GM18951 (cell line): ENCODE data around the gene ZNF70.
A peak's percentile ranks its signal among the peaks of the same experiment; 100 is the strongest.

ENCODE experiments used
- POLR2A ChIP-seq: IDR thresholded peaks from 4 replicates; pipeline ENCODE4 v1.6.1; 2011; ENCODE audit warnings: mild to moderate bottlenecking; ENCODE audit not compliant: insufficient read length, insufficient read depth; ENCODE audit errors: extremely low read depth
- in situ Hi-C: fragments of 300-500 bp; cut with MboI; formaldehyde crosslinking; loops from one replicate; pipeline ENCODE4 v1.12.0; 2022; ENCODE audit warnings: low sequenced_read_pairs, mixed read lengths, inconsistent platforms; ENCODE audit not compliant: unreplicated experiment

ZNF70 gene

DNA sequence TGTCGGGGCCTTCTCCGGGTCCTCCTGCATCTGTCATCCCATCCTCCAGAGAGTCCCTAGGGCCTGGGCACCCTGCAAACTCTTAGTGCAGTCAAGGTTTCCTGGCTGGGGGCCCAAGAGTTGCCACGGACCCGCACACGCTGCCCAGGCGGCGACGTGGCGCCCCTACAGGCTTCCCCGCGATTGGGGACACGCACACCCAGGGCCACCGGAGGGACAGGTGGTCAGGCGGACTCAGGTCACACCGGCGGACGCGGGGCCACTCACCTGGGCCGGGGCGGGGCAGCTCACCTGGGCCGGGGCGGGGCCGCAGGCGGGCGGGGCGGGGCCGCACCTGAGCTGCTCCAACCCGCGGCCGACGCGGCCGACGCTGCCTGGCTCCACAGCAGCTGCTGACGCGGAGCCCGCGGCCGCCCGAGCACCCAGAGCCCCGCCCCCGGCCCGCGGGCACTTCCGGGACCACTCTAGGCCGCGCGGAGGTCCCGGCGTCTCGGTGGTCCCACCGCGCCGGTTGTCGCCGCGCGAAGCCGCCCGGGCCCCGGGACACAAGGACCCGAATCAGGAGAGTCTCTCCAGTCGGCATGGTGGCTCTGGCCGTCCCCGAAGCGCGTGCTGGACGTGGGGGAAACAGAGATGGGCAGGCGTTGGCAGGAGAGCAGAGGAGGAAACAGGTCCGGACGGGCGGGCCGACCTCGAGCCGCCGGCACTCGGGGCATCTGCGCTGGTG is at the start of gene ZNF70:
ZNF70 (minus strand) TSS at position 399 of the 727 bp plus-strand sequence. CDS start 5,972 bp downstream, outside the sequence.
- peak; percentile 72 for TF ChIP-seq POLR2A
- in situ Hi-C loops = no loop called here

DNA sequence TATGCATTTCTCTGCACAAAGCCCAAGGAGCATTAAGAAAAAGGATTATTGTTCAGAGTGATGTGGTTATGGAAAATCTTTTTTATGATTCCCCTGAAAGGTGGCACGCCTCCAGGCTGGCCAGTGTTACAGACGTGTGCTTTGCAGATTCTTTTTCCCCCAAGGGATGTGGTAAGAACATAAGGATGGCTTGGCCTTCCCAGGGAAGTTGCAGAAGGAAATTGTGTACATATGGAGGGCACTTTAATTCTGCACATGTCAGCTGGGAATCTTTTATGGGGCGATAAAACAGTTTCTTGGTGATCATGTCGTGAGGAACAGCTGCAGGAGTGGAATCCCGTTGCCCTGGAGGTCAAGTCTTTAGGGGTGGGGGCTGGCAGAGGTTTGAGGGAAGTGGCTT is 45.5 kb upstream of the ZNF70 start:
- in situ Hi-C loops = no loop called here
- TF ChIP-seq POLR2A = no peak

DNA sequence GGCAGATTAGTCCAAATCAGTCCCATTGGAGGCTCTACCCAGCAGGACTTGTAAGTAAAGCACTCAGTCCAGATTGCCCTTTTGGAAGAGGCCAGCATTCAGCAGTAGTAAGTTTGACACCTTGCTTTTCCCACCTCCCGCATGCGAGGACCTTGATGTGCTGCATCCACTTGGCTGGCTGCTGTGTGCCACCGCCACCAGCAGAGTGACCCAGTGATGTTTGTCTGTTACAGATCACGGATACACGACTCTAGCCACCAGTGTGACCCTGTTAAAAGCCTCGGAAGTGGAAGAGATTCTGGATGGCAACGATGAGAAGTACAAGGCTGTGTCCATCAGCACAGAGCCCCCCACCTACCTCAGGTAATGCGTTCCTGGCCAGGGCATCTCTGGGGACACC is 42.4 kb upstream of the ZNF70 start:
- TF ChIP-seq POLR2A = no peak
- in situ Hi-C loops = no loop called here

DNA sequence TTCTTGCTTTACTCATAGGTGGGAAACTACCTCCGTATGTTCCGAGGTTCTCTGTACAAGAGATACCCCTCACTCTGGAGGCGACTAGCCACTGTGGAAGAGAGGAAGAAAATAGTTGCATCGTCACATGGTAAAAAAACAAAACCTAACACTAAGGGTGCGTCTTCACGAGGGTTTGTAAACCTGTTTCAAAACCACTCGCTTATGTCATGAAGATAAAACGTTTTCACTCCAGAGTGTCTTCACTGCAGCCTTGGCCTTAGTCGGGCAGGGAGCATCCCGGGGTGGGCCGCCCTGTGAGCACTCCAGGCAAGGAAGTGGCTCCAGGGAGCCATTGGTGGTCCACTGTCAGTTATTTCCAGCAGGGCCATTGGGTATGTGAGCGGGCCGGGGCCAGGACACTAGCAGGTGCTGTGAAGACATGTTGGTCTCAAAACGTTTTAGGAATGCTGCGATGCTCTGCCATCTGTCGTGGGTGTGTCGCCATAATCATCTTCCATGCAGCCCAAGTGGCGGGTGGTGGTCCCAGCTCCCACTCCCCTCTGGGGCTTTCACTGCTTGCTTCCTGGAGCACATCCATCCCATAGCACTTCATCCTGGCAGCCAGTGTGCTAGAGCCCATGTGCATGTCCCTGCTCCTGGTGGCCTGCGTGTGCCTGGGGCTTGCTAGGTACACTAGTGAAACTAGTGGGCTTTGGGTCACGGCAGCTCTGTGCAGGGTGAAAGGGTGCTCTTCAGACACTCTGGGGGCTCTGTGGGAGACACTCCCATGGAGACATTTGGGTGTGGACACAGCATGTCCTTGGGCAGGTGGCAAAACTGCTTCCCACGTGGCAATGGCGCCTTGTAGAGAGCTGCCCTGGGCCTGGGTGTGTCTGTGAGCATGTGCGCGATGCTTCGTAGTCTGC is 41.1 kb upstream of the ZNF70 start:
- in situ Hi-C loops = no loop called here
- no peak for TF ChIP-seq POLR2A

DNA sequence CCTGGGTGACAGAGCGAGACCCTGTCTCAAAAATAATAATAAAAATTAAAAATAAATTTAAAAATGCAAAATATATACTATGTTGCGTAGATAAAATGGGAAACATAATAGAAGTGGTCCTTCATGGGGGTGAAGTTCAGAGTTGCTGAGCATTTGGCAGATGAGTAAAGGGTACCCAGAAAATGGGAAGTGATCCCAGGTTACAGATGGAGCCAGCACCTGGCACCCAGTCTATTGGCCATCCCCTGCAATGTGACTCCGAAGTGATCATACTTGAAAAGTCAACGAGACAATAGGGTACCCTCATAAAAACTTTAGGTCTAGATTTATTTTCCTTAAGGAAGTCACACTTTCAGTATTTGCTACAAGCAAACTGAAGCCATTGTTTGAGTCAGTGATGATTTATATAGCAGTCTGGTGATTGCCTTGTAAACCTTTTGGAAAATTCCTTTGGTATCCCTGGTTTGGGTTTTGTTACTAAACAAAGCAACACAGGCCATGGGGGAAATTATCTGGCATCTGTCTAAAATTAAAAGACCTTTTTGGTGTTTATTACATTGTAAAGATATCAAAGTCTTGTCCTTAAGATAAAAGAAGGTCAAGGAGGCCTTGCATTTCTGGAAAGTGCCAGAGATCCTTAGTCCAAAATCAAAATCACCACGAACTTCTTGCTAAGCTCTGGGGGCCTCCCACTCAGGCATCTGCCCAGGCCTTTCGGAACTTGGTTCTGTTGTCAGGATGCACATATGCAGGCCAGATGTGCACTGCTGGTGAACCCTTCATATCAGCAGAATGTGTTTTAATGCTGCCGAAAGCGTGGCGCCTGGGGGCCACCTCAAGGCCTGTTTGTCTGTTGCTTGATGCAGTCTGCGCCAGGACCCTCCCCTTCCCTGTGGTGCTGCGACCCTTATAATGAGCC is 40.2 kb upstream of the ZNF70 start:
- TF ChIP-seq POLR2A = no peak
- in situ Hi-C loops = no loop called here

DNA sequence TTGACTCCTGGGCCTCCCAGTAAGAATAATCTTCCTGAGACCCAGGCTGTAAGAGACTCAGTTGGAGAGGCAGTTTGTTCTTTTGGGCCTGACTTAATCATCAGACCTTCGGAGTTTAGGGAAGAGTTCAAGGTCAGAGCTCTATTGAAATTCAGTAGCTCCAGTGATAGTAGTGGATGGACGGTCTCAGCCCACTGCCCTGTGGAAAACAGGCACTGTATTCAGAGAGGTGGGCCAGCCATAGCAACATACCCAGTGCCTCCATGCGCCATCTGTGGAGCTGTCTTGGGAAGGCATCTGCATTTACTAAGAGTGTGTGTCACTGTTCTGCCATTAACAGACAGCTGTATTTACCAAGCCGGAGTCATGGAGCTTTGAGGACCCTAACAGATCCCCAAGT is 38.7 kb upstream of the ZNF70 start:
- in situ Hi-C loops = no loop called here
- TF ChIP-seq POLR2A = no peak

DNA sequence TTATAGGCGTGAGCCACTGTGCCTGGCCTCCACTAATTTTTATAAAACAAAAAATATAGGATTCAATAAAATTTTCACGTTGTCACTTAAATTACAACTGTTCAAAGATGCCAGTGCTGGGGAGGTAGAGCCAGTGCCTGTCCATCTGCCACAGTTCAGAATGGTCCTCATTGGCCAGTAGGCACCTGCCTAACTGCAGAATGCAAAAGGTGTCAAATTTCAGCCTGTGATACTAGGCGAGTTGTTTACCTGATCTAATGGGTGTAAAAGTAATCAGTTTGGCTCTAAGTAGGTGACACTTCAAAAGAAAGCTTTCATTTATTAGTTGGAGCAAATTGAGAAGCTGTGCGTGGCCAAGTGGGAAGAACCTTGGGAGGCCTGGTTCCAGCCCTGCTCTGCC is 38.2 kb upstream of the ZNF70 start:
- TF ChIP-seq POLR2A = no peak
- in situ Hi-C loops = no loop called here

DNA sequence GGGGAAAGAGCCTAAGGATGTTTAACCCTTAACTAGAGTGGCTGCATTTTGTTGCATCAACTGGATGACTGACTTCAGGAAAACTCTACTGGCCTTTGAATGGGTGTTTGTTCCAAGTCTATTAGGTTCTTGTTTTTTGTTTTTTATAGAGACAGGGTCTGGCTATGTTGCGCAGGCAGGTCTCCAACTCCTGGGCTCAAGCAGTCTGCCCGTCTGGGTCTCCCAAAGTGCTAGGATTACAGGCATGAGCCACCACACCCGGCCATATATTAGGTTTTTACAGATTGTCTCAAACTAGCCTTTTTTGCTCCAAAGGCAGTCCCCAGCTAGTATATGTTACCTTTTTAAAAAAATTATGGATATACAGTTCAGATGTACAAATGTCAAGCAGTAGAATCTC is 37.0 kb upstream of the ZNF70 start:
- TF ChIP-seq POLR2A = no peak
- in situ Hi-C loops = no loop called here

DNA sequence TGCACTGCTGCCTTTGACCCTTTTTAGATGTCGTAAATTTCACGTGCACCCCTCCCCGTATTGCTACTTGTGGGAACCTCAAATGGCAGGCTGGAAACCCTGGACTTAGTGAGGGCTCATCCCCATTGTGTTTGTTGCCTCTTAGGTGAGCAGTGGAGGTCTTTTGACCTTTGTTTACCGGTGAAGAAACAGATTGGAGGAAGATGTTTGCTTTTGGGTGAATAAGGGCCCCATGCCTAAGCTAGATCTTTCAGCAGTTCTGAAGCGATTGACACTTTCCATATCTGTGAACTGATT is 36.6 kb upstream of the ZNF70 start:
- no peak for TF ChIP-seq POLR2A
- in situ Hi-C loops = no loop called here

DNA sequence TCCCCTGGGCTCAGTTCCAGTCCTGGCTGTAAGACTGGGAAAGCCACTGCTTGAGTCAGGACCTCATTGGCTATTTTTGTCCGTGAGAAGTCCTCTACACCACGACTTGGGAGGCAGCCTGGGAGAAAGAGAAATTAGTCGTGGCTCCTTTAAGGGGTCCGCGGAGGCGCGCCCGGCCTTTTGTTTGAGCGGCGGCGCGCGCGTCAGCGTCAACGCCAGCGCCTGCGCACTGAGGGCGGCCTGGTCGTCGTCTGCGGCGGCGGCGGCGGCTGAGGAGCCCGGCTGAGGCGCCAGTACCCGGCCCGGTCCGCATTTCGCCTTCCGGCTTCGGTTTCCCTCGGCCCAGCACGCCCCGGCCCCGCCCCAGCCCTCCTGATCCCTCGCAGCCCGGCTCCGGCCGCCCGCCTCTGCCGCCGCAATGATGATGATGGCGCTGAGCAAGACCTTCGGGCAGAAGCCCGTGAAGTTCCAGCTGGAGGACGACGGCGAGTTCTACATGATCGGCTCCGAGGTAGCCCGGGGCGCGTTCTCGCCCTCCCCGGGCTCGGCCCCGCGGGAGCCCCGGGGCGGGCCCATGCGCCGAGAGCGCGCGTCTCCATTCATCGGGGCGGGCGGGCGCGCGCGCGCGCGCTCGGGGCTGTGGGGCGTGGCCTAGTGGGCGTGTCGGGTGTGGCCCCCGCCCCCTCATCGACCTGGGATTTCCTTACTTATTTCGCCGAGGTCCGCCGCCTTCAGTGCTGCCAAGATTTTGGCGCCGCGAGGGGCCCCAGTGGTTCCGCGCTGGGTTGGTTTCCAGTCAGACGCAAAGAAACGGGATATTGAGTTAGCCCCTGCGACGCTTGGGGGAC is 36.1 kb upstream of the ZNF70 start, which contains the start of gene SMARCB1:
SMARCB1 (plus strand) TSS at position 215 of the 848 bp plus-strand sequence; CDS start at position 419, 204 bp downstream.
- in situ Hi-C loops = no loop called here

DNA sequence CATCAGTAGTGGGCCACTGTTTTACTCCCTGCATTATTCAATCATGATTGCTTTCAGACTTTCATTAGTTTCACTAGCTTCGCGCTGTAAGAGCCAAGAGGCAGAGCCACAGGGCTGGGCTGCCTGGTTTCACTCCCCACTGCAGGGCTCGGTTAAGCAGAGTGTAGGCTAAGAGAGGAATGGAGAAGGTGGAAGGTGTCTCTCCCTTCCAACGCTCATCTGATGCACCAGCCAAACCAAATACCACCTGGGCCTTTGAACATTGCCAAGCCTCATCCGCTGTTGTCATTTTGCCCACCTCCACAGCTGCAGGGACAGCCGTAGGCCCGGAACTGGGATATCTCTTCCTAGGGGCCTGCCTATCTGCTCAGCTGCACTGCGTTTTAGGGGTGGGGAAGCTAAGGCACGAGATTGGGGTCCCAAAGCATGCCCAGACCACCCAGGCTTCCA is 35.4 kb upstream of the ZNF70 start:
- in situ Hi-C loops = no loop called here
- no peak for TF ChIP-seq POLR2A

More for the DNA sequence above, 36.1 kb upstream of the ZNF70 start, which contains the start of gene SMARCB1:
- peak; percentile 77 for TF ChIP-seq POLR2A

DNA sequence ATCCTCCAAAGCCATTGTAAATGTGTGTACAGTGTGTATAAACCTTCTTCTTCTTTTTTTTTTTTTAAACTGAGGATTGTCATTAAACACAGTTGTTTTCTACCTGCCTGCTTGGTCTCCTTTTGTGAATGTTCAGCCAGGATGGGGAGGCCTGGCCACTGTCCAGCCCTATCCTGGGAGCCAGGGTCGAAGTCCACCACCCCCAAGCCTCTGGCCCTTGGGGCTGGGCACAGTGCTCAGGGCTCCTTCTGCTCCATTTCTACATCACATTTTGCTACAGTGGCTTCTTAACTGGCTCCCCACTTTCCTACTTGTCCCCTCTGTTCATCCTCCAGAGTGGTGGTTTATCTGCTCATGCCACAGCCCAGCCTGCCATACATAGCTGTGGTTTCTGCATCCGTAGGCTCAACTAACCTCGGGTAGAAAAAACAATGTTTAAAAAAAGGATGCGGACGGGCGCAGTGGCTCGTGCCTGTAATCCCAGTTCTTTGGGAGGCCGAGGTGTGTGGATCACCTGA is 33.4 kb upstream of the ZNF70 start:
- TF ChIP-seq POLR2A = no peak
- in situ Hi-C loops = no loop called here
